ENCODE results near the gene WNT10A.

Gene WNT10A

DNA sequence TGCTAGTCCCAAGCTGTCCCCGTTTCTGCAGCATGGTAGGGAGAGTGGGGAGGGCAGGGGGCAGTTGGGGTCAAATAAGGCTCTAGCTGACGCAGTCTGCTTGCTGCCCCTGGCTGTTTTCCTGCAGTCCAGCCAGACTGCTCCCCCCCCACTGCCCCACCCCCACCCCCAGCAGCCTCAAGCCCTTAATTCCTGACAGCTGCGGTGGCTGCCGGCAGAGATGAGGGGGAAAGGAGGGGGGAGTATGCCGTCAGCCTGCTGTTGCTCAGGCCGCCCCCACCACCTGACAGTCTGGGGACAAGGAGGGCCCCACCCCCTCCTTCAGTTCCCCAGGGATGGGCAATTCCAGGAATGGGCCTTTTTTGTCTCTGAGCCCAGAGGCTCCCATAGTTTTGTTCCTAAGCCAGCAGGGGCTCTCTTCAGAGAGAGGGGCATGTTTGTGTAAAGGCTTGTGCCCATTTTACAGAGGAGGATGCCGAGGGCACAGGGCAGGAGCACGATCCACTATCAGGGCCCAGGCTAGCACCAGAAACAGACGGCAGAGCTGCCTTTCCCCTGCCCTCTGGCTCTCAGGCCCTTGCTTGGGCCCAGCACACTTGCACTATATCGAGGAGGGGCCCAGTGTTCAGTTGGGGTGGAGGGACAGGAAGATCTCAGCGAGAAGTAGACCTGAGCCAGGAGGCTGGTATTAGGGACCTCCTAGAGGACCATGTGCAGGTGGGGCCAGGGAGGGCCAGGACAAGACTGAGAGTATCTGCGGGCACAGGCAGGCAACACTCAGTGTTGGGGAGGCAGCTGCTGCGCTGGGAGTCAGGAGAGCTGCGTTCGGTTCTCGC, 1.5 kb upstream of the WNT10A start:
- DNase-seq = no peak

DNA sequence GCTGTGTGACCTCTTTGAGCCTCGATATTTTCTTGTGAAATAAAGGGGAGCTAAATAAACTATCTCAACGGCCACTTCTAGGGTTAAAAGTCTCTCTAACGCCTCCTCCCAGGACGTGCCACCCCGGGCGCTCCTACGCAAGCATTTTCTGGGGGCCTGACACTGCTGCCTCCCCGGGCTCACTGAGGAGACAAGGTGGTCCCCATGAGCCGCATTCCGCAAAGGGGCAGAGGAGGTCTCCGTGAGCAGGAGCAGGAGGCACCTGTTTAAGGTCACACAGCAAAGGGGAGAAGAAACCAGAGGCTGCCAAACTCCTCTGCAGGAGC, 913 bp upstream of the WNT10A start:
- DNase-seq = no peak

DNA sequence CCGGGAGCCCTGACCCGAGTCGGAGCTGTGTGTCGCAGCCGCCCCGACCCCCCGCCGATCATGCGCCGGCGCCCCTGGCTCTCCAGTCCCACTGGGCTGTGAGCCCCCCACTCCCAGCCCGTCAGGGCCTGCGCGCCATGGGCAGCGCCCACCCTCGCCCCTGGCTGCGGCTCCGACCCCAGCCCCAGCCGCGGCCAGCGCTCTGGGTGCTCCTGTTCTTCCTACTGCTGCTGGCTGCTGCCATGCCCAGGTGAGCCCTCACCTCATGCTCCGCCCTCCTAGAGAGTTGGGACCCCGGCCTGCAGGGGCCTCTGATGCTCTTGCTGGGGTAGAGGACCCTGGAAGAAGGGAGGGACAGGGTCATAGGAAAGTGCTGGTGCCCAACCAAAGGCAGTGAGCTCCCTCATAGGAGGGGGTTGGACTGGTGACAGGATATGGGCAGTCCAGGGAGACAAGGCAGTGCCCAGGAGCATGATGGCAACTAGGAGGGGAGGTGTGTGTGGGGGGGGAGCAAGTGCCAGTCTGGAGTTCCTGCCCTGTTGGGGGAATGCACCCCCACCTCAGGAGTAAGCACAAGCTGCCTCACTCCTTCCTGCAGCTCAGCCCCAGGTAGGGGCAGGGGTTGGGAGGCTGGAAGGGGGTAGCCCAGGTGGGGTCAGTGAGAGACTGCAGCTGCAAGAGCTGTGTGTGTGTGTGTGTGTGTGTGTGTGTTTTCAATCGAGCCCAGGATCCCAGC, 375 bp downstream of the WNT10A start:
- DNase-seq = no peak

DNA sequence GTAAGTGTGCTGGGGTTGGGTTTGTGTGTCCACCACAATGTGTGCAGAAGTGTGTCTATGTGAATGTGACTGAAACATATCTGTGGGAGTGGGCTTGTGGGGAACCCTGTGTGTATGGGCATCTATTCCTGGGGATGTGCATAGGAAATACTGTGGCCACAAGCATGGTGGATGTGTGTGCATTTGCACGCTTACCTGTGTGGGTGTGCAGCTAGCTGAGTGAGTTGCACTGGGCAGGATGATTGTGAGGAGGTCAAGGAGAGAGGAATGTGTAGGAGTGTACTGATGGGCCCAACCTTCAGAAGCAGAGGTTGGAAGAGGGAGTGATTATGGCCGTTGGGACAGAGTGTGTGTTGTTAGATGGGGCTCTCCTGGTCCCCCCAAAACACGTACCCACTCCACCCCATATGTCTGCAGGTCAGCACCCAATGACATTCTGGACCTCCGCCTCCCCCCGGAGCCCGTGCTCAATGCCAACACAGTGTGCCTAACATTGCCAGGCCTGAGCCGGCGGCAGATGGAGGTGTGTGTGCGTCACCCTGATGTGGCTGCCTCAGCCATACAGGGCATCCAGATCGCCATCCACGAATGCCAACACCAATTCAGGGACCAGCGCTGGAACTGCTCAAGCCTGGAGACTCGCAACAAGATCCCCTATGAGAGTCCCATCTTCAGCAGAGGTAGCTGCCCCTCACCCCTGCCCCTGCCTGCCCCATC, 1.2 kb downstream of the WNT10A start:
- no peak for DNase-seq

DNA sequence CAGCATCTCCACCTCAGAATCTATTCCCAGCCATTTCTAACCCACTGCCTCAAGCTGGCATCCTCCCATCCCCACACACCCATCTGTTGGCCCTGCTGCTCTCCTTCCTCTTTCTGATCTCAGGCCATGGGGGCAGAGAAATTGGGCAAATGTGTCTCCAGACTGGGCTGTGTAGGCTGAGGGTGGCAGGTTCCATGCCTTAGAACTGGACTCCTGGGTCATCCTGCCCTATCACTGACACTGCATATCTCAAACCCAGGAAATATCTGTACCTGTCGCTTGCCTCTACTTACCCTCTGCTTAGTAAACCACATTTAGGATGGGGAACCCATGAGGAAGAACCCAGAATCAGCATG, 1.8 kb downstream of the WNT10A start:
- no peak for DNase-seq

DNA sequence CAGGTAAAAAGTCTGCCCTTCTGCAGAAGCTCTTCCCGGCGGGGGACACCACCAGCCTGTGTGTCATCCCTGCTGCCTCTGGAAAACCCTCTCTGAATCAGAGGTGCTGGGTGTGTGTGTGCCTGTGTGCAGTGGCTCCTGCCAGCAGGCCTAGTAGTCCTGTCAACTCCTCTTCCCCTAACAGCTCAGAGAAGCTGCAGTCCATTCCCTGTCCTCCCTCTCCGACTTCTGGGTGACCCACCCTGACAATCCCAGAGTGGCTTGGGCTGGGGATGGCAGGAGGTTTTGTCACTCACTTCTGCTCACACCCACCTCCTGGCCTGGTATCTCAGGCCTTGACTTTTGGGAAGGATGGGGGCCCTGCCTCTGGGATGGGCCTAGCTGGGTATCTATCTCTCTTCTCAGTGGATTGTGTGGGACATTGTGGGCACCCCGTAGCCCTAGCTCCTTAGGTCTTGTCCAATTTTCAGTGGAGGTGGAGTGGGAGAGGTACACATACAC, 2.3 kb downstream of the WNT10A start:
- DNase-seq = no peak

DNA sequence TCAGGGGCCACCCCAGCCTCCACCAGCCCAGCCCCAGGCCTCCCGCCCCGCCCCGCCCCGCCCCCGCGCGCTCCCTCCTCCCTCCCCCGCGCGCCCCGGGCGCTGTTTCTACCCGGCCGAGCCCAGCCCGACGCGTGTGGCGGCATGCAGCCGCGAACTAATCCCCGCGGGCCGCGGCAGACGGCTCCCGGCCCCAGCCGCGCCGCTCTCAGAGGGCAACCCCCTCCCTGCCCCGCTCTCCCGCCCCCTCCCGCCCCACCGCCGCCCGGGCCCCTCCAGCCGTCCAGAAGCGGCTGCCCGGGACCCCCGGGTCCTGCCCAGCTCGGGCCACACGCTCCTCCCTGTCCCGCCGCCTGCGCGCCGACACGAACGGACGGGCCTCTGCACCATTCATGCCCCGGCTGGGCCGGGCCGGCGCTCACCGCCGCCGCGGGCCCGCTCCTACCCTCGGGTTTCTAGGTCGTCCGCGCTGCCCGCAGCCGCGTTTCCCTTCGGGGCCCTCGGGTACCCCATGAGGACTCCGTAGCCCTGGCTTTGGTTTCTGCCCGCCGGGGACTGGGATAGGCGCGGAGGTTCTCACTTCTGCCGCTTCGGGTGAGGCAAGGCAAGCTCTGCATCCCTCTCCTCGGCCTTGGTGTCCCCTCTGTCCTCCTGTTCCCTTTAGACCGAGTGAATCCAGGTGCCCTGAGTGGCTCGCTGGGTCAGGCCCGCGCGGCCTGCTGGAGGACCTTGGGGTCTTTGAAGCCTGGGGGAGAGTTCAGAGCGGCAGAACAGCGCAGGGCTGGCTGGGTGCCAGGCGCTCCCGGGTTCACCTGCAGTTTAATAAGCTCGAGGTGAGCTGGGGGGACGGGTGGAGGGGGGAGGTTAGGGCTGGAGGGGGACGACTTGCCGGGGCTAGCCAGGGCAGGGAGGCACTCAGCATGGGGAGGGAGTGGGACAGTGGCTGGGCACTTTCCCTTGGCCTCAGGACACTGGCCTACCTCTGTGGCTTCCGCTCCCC, 3.1 kb downstream of the WNT10A start:
- peak; percentile 42 for DNase-seq

DNA sequence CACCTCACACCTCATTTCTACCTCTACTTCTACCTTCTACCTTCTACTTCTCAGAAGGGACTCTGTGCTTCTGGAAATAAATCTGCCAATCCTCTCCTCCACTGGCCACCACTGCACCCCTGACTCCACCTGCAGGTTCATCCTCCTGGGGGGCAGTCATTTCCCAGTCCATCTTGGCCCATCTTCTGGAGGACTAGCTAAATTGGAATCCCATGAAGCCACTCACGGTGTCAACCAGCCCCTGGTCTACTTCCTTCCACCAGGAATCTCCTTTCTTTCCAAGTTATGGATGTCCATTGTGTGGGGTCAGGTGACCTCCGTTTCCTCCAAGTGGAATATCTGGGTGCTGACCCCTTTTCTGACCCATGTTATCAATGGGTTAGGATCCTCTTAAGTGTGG, 3.9 kb downstream of the WNT10A start:
- DNase-seq = no peak

DNA sequence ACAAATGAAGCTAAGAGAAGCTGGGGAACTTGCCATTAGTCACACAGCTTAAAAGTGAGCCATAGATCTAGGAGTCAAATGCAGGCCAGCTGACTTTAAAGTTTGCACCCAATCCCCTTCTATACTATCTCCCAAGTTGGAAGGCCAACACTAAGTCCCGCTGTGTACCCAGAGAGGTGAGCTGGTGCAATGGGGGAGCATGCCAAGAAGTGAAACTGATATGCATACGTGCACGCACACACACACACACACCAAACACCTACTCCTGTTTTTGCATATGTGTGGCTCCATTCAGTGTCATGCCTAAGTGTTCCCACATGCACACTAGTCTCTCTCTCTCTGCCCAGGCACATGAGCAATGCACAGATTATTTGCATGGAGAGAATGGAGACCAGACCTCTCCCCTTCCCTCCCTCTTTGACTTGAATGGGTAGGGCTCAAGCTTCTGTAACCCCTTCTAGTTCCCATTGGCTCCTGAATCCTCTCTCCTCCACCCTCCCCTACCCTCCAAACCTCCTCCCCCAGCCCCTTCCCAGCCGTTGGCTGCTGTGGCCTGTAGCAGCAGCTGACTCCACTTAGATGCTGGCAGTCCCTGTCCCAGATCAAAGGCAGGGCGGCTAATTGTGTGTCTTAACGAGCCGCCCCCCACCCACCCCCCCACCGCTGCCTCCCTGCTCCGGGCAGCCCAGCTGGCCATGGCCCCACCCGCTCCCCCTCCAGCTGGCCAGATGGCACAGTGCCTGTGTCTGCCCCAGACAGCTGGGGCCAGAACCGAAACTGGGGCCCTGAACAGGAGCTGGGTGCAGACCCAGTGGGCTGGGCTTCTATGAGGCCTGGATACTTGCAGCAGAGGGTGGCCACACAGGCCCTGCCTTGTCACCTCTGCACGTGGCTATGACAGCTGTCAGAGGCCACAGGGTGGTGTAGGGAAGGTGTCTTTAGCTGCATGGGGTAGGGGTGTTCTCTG, 5.6 kb downstream of the WNT10A start:
- no peak for DNase-seq

DNA sequence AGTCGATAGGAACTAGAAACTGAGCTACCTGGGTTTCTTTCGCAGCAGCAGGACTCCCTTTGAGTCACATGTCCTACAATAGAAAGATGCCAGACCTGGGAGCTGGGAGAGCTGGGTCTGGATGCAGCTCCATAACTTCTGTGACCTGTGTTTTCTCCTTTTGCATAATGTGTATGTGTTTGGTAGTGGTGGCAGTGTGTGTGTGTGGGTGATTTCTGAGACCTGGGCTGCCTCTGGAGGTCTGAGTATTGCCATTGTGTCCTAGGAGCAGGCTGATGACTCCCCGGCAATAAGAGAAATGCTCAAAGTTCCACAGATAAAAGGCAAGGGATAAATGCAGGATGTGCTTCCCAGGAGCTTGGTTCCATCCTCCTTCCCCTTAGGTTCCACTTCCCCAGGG, 6.4 kb downstream of the WNT10A start:
- no peak for DNase-seq

DNA sequence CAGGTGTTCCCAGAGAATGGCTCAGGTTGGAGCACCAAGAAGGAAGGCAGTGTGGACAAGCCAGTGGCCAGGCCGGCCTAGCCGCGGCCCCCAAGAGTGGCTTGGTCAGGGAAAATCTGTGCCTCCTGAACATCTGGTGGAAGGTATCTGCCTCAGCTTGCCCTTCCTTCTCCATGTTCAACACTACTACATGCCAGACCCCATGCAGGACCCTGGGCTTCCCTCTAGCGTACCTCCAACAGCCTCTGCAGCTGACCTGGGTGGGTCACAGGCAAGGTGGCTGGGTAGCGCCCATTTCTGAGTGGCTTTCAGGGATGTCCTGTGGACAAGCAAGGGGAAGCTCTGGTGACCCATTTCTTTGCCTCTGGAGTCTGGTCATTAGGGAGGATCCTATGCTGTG, 7.7 kb downstream of the WNT10A start:
- DNase-seq = no peak

DNA sequence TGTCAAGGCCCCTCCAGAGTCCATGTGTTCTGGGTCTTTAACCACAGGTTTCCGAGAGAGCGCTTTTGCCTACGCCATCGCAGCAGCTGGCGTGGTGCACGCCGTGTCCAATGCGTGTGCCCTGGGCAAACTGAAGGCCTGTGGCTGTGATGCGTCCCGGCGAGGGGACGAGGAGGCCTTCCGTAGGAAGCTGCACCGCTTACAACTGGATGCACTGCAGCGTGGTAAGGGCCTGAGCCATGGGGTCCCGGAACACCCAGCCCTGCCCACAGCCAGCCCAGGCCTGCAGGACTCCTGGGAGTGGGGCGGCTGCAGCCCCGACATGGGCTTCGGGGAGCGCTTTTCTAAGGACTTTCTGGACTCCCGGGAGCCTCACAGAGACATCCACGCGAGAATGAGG, 9.3 kb downstream of the WNT10A start:
- no peak for DNase-seq

DNA sequence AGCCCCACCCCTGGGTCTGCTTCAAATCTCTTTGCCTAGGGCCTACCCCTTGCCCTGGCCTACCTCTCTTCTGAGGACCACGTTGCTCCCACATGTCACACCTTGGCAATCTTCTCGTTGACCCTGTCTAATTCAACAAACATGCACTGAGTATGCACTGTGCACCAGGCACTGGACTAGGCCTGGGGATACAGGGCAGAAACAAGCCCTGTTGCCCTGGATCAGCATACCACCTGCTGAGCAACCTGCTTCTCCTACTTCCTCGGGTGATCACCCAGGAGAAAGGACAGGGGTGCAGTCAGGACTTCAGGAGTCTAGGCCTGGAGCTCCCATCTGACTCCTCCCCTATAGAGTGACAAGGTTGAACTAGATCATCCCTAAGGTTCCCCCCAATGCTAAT, 9.7 kb downstream of the WNT10A start:
- no peak for DNase-seq

DNA sequence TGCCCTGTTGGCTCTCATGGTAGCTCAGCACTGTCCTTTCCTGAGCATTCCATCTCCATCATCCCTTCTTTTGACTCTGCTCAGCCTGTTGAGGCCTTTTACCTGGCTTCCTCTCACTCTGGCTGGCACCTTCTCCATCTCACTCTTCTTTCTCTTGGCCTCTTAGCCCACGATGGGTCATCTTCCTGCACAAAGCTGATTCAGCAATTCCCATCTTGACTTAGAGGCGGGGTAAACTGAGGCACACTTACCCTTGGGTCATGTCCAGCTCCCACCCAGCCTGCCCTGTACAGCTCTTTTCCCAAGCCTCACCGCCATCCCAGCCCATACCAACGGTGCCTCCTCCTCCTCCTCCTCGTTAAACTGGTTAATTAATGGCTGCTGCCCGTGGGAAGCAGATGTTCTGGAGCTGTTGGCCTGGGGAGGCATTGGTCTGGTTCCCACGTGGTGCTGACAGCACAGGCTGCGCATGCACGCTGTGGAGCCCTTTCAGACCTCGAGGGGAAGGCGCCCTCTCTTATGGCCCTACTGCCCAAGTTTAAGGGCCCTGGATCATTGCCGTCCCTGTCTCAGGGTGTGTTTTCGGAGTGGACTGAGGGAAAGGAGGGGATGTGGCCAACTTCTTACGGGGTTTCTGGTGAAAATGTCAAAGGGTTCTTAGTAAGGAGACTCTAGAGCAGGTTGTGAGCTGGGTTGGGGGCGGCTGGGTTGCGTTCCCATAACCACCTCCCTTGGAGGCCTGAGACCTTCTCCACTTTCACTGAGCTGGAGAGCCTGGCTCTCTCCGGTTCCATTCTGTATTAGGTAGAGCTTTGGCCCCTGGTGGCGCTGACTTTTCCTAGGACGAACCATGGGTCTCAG, 10.9 kb downstream of the WNT10A start:
- no peak for DNase-seq

DNA sequence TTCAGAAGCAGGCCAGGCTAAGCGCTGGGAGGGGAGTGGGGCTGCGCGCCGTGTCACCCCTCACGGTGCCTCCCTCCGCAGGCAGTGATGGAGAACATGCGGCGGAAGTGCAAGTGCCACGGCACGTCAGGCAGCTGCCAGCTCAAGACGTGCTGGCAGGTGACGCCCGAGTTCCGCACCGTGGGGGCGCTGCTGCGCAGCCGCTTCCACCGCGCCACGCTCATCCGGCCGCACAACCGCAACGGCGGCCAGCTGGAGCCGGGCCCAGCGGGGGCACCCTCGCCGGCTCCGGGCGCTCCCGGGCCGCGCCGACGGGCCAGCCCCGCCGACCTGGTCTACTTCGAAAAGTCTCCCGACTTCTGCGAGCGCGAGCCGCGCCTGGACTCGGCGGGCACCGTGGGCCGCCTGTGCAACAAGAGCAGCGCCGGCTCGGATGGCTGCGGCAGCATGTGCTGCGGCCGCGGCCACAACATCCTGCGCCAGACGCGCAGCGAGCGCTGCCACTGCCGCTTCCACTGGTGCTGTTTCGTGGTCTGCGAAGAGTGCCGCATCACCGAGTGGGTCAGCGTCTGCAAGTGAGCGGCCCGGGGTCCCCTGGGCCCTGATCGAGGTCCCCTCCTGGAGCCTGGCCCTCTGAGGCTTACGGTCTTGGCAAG, 12.2 kb downstream of the WNT10A start:
- peak; percentile 84 for DNase-seq

DNA sequence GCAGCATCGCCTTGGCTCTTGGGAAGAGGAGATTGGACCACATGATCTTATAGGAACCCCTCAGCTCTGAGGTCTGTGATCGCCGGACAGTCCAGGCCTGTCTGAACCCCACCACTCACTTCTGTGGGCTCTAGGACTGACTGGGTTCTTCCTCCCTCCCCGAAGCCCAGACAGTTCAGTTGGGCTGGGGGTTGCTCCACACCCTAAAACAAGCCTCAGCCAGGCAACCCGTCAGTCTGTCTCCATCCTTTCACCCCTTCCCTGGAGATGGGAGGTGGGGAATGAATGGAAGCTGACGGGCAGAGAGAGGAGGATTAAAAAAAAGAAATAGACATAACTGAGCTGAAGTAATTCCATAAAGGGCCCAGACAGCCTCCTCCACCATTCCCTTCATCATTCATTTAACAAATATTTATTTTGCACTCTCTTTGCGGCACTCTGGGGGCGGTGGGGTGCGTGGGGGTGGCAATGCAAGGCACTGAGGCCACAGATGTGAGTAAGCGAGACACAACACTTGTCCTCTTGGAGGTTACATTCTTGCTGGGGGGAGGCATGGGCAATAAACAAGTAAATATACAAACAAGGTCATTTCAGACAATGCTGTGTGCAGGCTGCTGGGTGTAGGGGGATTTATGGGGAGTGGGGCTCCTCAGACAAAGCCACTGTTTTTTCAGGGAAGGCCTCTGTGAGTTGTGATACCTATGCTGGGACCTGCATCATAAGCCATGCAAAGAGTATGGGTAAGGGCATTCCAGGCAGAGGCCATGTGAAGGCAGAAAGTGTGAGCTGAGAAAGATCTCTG, 12.9 kb downstream of the WNT10A start:
- peak; percentile 42 for DNase-seq

DNA sequence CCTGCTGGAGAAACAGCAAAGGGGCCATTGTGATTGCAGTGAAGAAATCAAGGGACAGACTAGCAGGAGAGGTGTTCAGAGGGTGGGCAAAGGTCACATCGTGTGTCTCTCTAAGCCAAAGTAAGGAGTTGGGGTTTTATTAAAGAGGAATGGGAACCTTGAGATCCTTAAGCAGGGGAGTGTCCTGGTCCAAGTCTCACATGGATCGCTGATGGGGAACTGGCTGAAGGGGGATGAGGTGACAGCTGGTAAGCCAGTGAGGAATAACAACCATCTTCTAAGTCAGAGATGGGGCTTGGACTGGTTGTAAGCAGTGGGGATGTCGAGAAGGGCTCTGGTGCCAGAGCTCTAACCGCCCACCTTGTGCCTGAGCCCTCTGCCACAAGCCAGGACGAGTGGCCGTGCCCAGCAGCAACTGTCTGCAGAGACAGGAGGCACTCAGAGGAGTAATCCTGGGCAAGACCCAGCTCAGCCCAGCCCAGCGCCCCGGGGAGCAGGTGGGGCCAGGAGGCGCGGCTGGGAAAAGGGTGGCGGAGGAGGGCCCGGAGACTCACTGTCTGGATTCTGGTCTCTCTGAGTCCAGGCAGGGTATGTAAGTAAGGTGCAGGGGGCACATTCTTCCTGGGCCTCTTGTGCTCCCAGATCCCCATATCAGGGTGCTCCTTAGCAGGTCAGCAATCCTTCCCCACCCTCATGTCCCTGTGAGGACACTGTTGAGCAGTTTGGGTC, 13.7 kb downstream of the WNT10A start:
- DNase-seq = no peak

DNA sequence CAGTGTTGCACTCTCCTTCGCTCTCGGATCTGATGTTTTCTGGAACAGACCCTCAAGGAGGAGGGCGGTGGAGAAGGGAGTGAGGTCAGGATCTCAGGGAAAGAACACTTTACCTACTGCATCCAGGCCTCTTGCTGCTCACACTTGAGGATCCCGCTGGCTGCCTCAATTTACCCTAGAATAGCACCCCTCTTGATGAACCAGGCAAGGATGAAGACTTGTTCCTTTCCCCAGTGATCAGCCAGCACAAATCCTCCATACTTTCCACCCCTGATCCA, 14.2 kb downstream of the WNT10A start:
- no peak for DNase-seq

All from stimulated activated naive CD4-positive, alpha-beta T cell treated with Interleukin-2 at 50 U/mL for 16 hours (primary cell).